Mucosa of descending colon (tissue), 3 donors: ENCODE measurements around the gene FAM174B. TPM values are rescaled to one million over a fixed set of nuclear protein-coding genes. Genes with fewer than 3 reads are reported as not detected.

Experiments
- ATAC-seq: fragments of 200-7000 bp; cut with Tn5 transposase; one replicate; pipeline ENCODE4 v1.9.1; 2020; ENCODE audit warnings: mild to moderate bottlenecking, moderate library complexity
- DNase-seq, 3 donors: peaks; one replicate each; pipeline ENCODE4 v3.0.0-alpha.2; 2020
- H3K36me3 ChIP-seq: fragments of 200-600 bp; one replicate; pipeline ENCODE4 v1.8.0; 2021; ENCODE audit warnings: low read depth, mild to moderate bottlenecking
- H3K4me1 ChIP-seq: fragments of 200-600 bp; one replicate; pipeline ENCODE4 v1.8.0; 2021; ENCODE audit warnings: low read depth, mild to moderate bottlenecking
- H3K4me3 ChIP-seq: fragments of 200-600 bp; one replicate; pipeline ENCODE4 v1.8.0; 2021; ENCODE audit warnings: mild to moderate bottlenecking
- H3K9me3 ChIP-seq: fragments of 200-600 bp; one replicate; pipeline ENCODE4 v1.8.0; 2021; ENCODE audit warnings: mild to moderate bottlenecking
- CTCF ChIP-seq: fragments of 200-600 bp; IDR thresholded peaks from one replicate; pipeline ENCODE4 v1.8.0; 2022; ENCODE audit warnings: antibody characterized with exemption, mild to moderate bottlenecking
- intact Hi-C, 2 donors: fragments of 100-400 bp; cut with DNase I in 1 of 2; cut with micrococcal nuclease in 1 of 2; formaldehyde crosslinking; loops; one replicate each; pipeline versions ENCODE4 v1.11.0 to v1.11.1; 2022; cut with DNase I, micrococcal nuclease
- total RNA-seq, 3 donors: library from RNA; stranded (reverse); fragmentation: NEBNext Ultra II Directional in 2 of 3; extraction: Animal tissue kit (Norgen Biotek cat#: 25700) in 2 of 3; gene quantifications; one replicate each; pipeline versions ENCODE4 v1.2.1 to v1.2.4, GENCODE V29; 2021 to 2023
- donor health status: DM: no; HTN: no; CAD: no; lungs with moderate emphysema.
- donor health status: DM: no; HTN: no; CAD: no.
- donor health status: DM: no; HTN: yes; CAD: no.

Gene FAM174B
- total RNA-seq, 3 donors from 2014 or later = 14.7 to 30.5 (median 28.5) TPM

- ATAC-seq = no peak
- intact Hi-C loops = no loop called here
- Histone ChIP-seq H3K4me3 (no peak overlapping the region), H3K9me3 (no peaks in the 10 kb centered on the region), H3K4me1 (no peaks in the 10 kb centered on the region), H3K36me3 (no peaks in the 10 kb centered on the region)
- TF ChIP-seq CTCF = no peak
- no peak for DNase-seq
These were observed 51.7 kb downstream of the FAM174B start for GRCh38 chr15:92603743-92604470.

- H3K4me1 ChIP-seq = no peaks in the 10 kb centered on the region
- ATAC-seq = no peak
- no peak for TF ChIP-seq CTCF
- intact Hi-C loops = no loop called here
- no peaks in the 10 kb centered on the region for H3K36me3 ChIP-seq
- no peaks in the 10 kb centered on the region for H3K9me3 ChIP-seq
- DNase-seq = no peak
- no peak overlapping the region for H3K4me3 ChIP-seq
These were observed 52.3 kb downstream of the FAM174B start for GRCh38 chr15:92603278-92603677.

GRCh38 chr15:92602267-92602593, 53.3 kb downstream of the FAM174B start:
- intact Hi-C loops = no loop called here
- H3K4me3 ChIP-seq = no peak overlapping the region
- TF ChIP-seq CTCF = no peak
- H3K4me1 ChIP-seq = no peaks in the 10 kb centered on the region
- DNase-seq (no peak), ATAC-seq (no peak)
- H3K9me3 ChIP-seq = no peaks in the 10 kb centered on the region
- H3K36me3 ChIP-seq = no peaks in the 10 kb centered on the region

GRCh38 chr15:92601592-92602266, 53.8 kb downstream of the FAM174B start:
- Histone ChIP-seq H3K4me3 (no peak overlapping the region), H3K4me1 (no peaks in the 10 kb centered on the region), H3K36me3 (no peaks in the 10 kb centered on the region), H3K9me3 (no peaks in the 10 kb centered on the region)
- ATAC-seq (no peak), DNase-seq (no peak)
- intact Hi-C loops = no loop called here
- no peak for TF ChIP-seq CTCF

- DNase-seq (no peak), ATAC-seq (peak; percentile 38)
- intact Hi-C loops = no loop called here
- Histone ChIP-seq H3K36me3 (no peaks in the 10 kb centered on the region), H3K9me3 (no peaks in the 10 kb centered on the region), H3K4me3 (no peak overlapping the region), H3K4me1 (no peaks in the 10 kb centered on the region)
- no peak for TF ChIP-seq CTCF
These were observed 54.7 kb downstream of the FAM174B start for GRCh38 chr15:92600856-92601255.
